Esophagus muscularis mucosa (tissue), 4 donors: ENCODE data around the gene FADS1. TPM values are rescaled to one million over a fixed set of nuclear protein-coding genes. Genes with fewer than 3 reads are reported as not detected.
A peak's percentile ranks its signal among the peaks of the same experiment; 100 is the strongest.

ENCODE experiments used
- DNase-seq: peaks from one replicate; pipeline ENCODE4 v3.0.0-alpha.2; 2017; ENCODE audit errors: extremely low spot score
- H3K27ac ChIP-seq, 4 donors: fragments of 200-600 bp; sonication (generic); replicated peaks in 1 of 4; 1 replicate in 3 of 4; 2 replicates in 1 of 4; pipeline ENCODE4 v1.5.1; 2016 to 2019; ENCODE audit warnings: mild to moderate bottlenecking in 1 of 4
- H3K27me3 ChIP-seq, 4 donors: fragments of 200-600 bp; sonication (generic); one replicate each; pipeline versions ENCODE4 v1.5.1 to v1.6.0; 2016 to 2019
- H3K36me3 ChIP-seq, 4 donors: fragments of 200-600 bp; sonication (generic); one replicate each; pipeline ENCODE4 v1.5.1; 2016 to 2019
- H3K4me1 ChIP-seq, 4 donors: fragments of 200-600 bp; sonication (generic); one replicate each; pipeline ENCODE4 v1.5.1; 2016 to 2019
- H3K4me3 ChIP-seq, 4 donors: fragments of 200-600 bp; sonication (generic); 1 replicate in 2 of 4; 2 replicates in 2 of 4; pipeline ENCODE4 v1.5.1; 2016 to 2019; ENCODE audit warnings: mild to moderate bottlenecking in 4 of 4, moderate library complexity in 1 of 4
- H3K9me3 ChIP-seq, 4 donors: fragments of 200-600 bp; sonication (generic); 1 replicate in 3 of 4; 2 replicates in 1 of 4; pipeline ENCODE4 v1.5.1; 2016 to 2019
- CTCF ChIP-seq, 3 experiments: fragments of 200-600 bp in 2 of 3; fragments of 450-650 bp in 1 of 3; sonication (generic) in 2 of 3; IDR thresholded peaks; one replicate each; pipeline ENCODE4 v1.5.1; 2017 to 2019; ENCODE audit warnings: antibody characterized with exemption in 3 of 3, mild to moderate bottlenecking in 2 of 3, moderate library complexity in 1 of 3
- EP300 ChIP-seq: sonication (generic); formaldehyde crosslinking; IDR thresholded peaks from one replicate; pipeline ENCODE4 v1.6.1; 2017; ENCODE audit warnings: antibody characterized with exemption
- POLR2A ChIP-seq: fragments of 450-650 bp; IDR thresholded peaks from one replicate; pipeline ENCODE4 v1.6.1; 2017; ENCODE audit warnings: antibody characterized with exemption, moderate library complexity, mild to moderate bottlenecking, low read depth
- POLR2AphosphoS5 ChIP-seq, 2 donors: sonication (generic); formaldehyde crosslinking; IDR thresholded peaks; one replicate each; pipeline ENCODE4 v1.6.1; 2017; ENCODE audit warnings: antibody characterized with exemption in 2 of 2
- WGBS: methylation state at CpG from one replicate; pipeline ENCODE4 v1.1.5; 2018; 5-methylcytosine and 5-hydroxymethylcytosine counted together
- intact Hi-C: fragments of 100-400 bp; cut with DNase I; formaldehyde crosslinking; loops from one replicate; pipeline ENCODE4 v1.15.1; 2023
- total RNA-seq, 4 donors: library from RNA; depleted of rRNA; stranded (reverse); fragments of >200 nt; gene quantifications; one replicate each; pipeline versions ENCODE4 v1.1.0 to v1.2.1, GENCODE V29; 2016

FADS1 gene
- total RNA-seq, 4 donors from 2014 or later = 20.2 to 26.0 (median 23.8) TPM

- H3K9me3 ChIP-seq = no peaks in the 10 kb centered on the region
- TF ChIP-seq EP300 (no peak), CTCF (IDR thresholded peaks at IDR 0.05) (no peak), POLR2AphosphoS5 (IDR thresholded peaks at IDR 0.05) (no peak), POLR2A (no peak)
- peaks cover 0 to 34% (median 15%) of the 10 kb centered on the region in 4 donors for H3K27me3 ChIP-seq
- H3K4me1 ChIP-seq = peaks cover 4 to 15% (median 13%) of the 10 kb centered on the region in 4 donors
- no peak overlapping the region for H3K4me3 ChIP-seq
- intact Hi-C loops = no loop called here
- H3K27ac ChIP-seq = no peak overlapping the region
- no peaks in the 10 kb centered on the region for H3K36me3 ChIP-seq
- 82% methylated on average over 4 of the region's 4 CpGs for WGBS
- DNase-seq = no peak
These were observed 60.7 kb downstream of the FADS1 start for GRCh38 chr11:61756147-61756451.

- H3K4me3 ChIP-seq = no peak overlapping the region
- H3K27ac ChIP-seq = no peak overlapping the region
- 95% methylated on average over 12 of the region's 31 CpGs for WGBS
- H3K27me3 ChIP-seq = peaks cover 0 to 36% (median 15%) of the 10 kb centered on the region in 4 donors
- no peaks in the 10 kb centered on the region for H3K9me3 ChIP-seq
- intact Hi-C loops = no loop called here
- TF ChIP-seq POLR2A (no peak), POLR2AphosphoS5 (IDR thresholded peaks at IDR 0.05) (no peak), CTCF (IDR thresholded peaks at IDR 0.05) (no peak), EP300 (no peak)
- DNase-seq = no peak
- H3K4me1 ChIP-seq = peaks cover 4 to 15% (median 13%) of the 10 kb centered on the region in 4 donors
- H3K36me3 ChIP-seq = no peaks in the 10 kb centered on the region
These were observed 62.0 kb downstream of the FADS1 start for GRCh38 chr11:61754534-61755482.

GRCh38 chr11:61753672-61754071 is 63.1 kb downstream of the FADS1 start:
- no peaks in the 10 kb centered on the region for H3K36me3 ChIP-seq
- H3K4me1 ChIP-seq = peaks cover 4 to 15% (median 13%) of the 10 kb centered on the region in 4 donors
- TF ChIP-seq CTCF (IDR thresholded peaks at IDR 0.05) (no peak), POLR2AphosphoS5 (IDR thresholded peaks at IDR 0.05) (no peak), POLR2A (no peak), EP300 (no peak)
- H3K27me3 ChIP-seq = peaks cover 0 to 40% (median 15%) of the 10 kb centered on the region in 4 donors
- H3K9me3 ChIP-seq = no peaks in the 10 kb centered on the region
- intact Hi-C loops = no loop called here
- H3K27ac ChIP-seq = no peak overlapping the region
- DNase-seq = no peak
- H3K4me3 ChIP-seq = no peak overlapping the region
- WGBS = 98% methylated on average over 5 of the region's 5 CpGs

GRCh38 chr11:61752925-61753521 is 63.8 kb downstream of the FADS1 start:
- no peaks in the 10 kb centered on the region for H3K36me3 ChIP-seq
- WGBS = 39% methylated on average over 16 of the region's 17 CpGs
- H3K4me1 ChIP-seq = peaks cover 5 to 18% (median 16%) of the 10 kb centered on the region in 4 donors
- TF ChIP-seq EP300 = no peak
- no peak for TF ChIP-seq CTCF (IDR thresholded peaks at IDR 0.05)
- no peak for TF ChIP-seq POLR2AphosphoS5 (IDR thresholded peaks at IDR 0.05)
- TF ChIP-seq POLR2A = no peak
- H3K4me3 ChIP-seq = peak overlapping the region; percentile 47 to 66 (median 50)
- intact Hi-C loops = no loop called here
- H3K27me3 ChIP-seq = peaks cover 0 to 40% (median 15%) of the 10 kb centered on the region in 4 donors
- DNase-seq = no peak
- H3K9me3 ChIP-seq = no peaks in the 10 kb centered on the region
- H3K27ac ChIP-seq = no peak overlapping the region
